HepG2 (cell line): ENCODE data around the gene TRAF3. TPM values are rescaled to one million over a fixed set of nuclear protein-coding genes. Genes with fewer than 3 reads are reported as not detected.
A peak's percentile ranks its signal among the peaks of the same experiment; 100 is the strongest.

Source experiments
- ATF4 ChIP-seq, 2 experiments: fragments of 450-650 bp in 1 of 2; sonication (generic) in 1 of 2; formaldehyde crosslinking; IDR thresholded peaks; 2 replicates each; pipeline versions ENCODE4 v1.5.0 to v1.8.0; 2020 to 2022; ENCODE audit warnings: mild to moderate bottlenecking in 1 of 2, missing genetic modification reagents in 1 of 2
- CCDC6 ChIP-seq: sonication (generic); formaldehyde crosslinking; IDR thresholded peaks from 2 replicates; pipeline ENCODE4 v1.8.1; 2022; ENCODE audit warnings: mild to moderate bottlenecking, missing genetic modification reagents, moderate library complexity
- CEBPG ChIP-seq: IDR thresholded peaks from 2 replicates; pipeline ENCODE4 v1.6.1; 2016
- CHD4 ChIP-seq: fragments of 200-600 bp; sonication (generic); IDR thresholded peaks from 2 replicates; pipeline ENCODE4 v1.7.0; 2017; ENCODE audit warnings: mild to moderate bottlenecking, low read length, borderline replicate concordance
- CREB3 ChIP-seq: sonication (generic); formaldehyde crosslinking; IDR thresholded peaks from 2 replicates; pipeline ENCODE4 v1.5.0; 2020; ENCODE audit warnings: missing genetic modification reagents
- FOXM1 ChIP-seq: sonication (generic); formaldehyde crosslinking; IDR thresholded peaks from 2 replicates; pipeline ENCODE4 v1.5.0; 2020; ENCODE audit warnings: missing genetic modification reagents
- KLF15 ChIP-seq: sonication (generic); formaldehyde crosslinking; IDR thresholded peaks from 2 replicates; pipeline ENCODE4 v1.8.1; 2023; ENCODE audit warnings: borderline replicate concordance, mild to moderate bottlenecking, inconsistent platforms, missing genetic modification reagents, mixed read lengths
- MBD4 ChIP-seq: IDR thresholded peaks from 2 replicates; pipeline ENCODE4 v1.6.1; 2012; ENCODE audit warnings: low read length, inconsistent platforms, borderline replicate concordance
- MEIS1 ChIP-seq: sonication (generic); formaldehyde crosslinking; IDR thresholded peaks from 2 replicates; pipeline ENCODE4 v1.9.0; 2021; ENCODE audit warnings: mild to moderate bottlenecking, missing genetic modification reagents, moderate library complexity, borderline replicate concordance
- MYC ChIP-seq: sonication (generic); formaldehyde crosslinking; IDR thresholded peaks from 2 replicates; pipeline ENCODE4 v1.9.0; 2021; ENCODE audit warnings: missing genetic modification reagents, borderline replicate concordance
- NCOA5 ChIP-seq: sonication (generic); formaldehyde crosslinking; IDR thresholded peaks from 2 replicates; pipeline ENCODE4 v1.4.0; 2020; ENCODE audit warnings: missing genetic modification reagents
- SIN3B ChIP-seq: fragments of 150-350 bp; IDR thresholded peaks from 2 replicates; pipeline ENCODE4 v1.6.1; 2014; ENCODE audit warnings: low read length
- SMC3 ChIP-seq: IDR thresholded peaks from 2 replicates; pipeline ENCODE4 v1.6.1; 2011; ENCODE audit warnings: low read length, improper control_type of control experiment
- STAG1 ChIP-seq: sonication (generic); formaldehyde crosslinking; IDR thresholded peaks from 2 replicates; pipeline ENCODE4 v1.4.0; 2020; ENCODE audit warnings: missing genetic modification reagents
- ZFX ChIP-seq: sonication (generic); formaldehyde crosslinking; IDR thresholded peaks from 2 replicates; pipeline ENCODE4 v1.4.0; 2020; ENCODE audit warnings: mild to moderate bottlenecking, low read depth, missing genetic modification reagents, moderate library complexity
- ZNF441 ChIP-seq: sonication (generic); formaldehyde crosslinking; IDR thresholded peaks from 2 replicates; pipeline ENCODE4 v1.7.0; 2021; ENCODE audit warnings: missing genetic modification reagents, borderline replicate concordance
- ZNF678 ChIP-seq: sonication (generic); formaldehyde crosslinking; IDR thresholded peaks from 2 replicates; pipeline ENCODE4 v1.4.0; 2020; ENCODE audit warnings: mild to moderate bottlenecking, missing genetic modification reagents
- ZNF687 ChIP-seq: sonication (generic); formaldehyde crosslinking; IDR thresholded peaks from 2 replicates; pipeline ENCODE4 v1.5.1; 2020; ENCODE audit warnings: mild to moderate bottlenecking, missing genetic modification reagents, moderate library complexity
- polyA plus RNA-seq, 8 experiments: library from polyadenylated mRNA; depleted of rRNA in 3 of 8; stranded (reverse) in 7 of 8; unstranded in 1 of 8; fragments of >200 nt; fragmentation: Illumina TruSeq in 4 of 8; extraction: Trizol in 4 of 8; gene quantifications; 2 replicates each; pipeline versions ENCODE4 v1.2.1 to v1.2.3, GENCODE V29; 2011 to 2016; ENCODE audit warnings: low read depth in 4 of 8, missing spikeins in 1 of 8, mixed read lengths in 1 of 8; ENCODE audit not compliant: insufficient read depth in 1 of 8
- total RNA-seq, 5 experiments: library from RNA; depleted of rRNA; stranded (reverse); fragments of >200 nt; fragmentation: Illumina TruSeq; extraction: Trizol; gene quantifications; 2 replicates each; pipeline ENCODE4 v1.2.3, GENCODE V29; 2016; ENCODE audit warnings: low read depth in 1 of 5
- TF ChIP-seq, protein P1 (sequence below): sonication (generic); formaldehyde crosslinking; IDR thresholded peaks from 2 replicates; pipeline ENCODE4 v1.4.0; 2020; ENCODE audit warnings: missing genetic modification reagents
- TF ChIP-seq, protein P2 (sequence below): sonication (generic); formaldehyde crosslinking; IDR thresholded peaks from 2 replicates; pipeline ENCODE4 v1.4.0; 2020; ENCODE audit warnings: missing genetic modification reagents

The TRAF3 gene
- total and polyA plus RNA-seq, 2 of the 13 experiments (the other 11 are each of a cell fraction or from before 2014, with no cell fraction given): 6.9 to 12.2 TPM

GRCh38 chr14:102917469-102918211 lies 140.4 kb downstream of the TRAF3 start (continued):
- TF ChIP-seq ZNF687 (CRISPR knock-in tag): peak; percentile 48
- peak; percentile 63 for TF ChIP-seq SMC3
- TF ChIP-seq CHD4: no peak
- peak; percentile 85 for TF ChIP-seq STAG1 (CRISPR knock-in tag)
- no peak for TF ChIP-seq NCOA5
- TF ChIP-seq FOXM1 (CRISPR knock-in tag): no peak
- TF ChIP-seq ATF4 (CRISPR knock-in tag; IDR thresholded peaks at IDR 0.05): no peak
- TF ChIP-seq CCDC6: no peak
- TF ChIP-seq, protein P1, sequence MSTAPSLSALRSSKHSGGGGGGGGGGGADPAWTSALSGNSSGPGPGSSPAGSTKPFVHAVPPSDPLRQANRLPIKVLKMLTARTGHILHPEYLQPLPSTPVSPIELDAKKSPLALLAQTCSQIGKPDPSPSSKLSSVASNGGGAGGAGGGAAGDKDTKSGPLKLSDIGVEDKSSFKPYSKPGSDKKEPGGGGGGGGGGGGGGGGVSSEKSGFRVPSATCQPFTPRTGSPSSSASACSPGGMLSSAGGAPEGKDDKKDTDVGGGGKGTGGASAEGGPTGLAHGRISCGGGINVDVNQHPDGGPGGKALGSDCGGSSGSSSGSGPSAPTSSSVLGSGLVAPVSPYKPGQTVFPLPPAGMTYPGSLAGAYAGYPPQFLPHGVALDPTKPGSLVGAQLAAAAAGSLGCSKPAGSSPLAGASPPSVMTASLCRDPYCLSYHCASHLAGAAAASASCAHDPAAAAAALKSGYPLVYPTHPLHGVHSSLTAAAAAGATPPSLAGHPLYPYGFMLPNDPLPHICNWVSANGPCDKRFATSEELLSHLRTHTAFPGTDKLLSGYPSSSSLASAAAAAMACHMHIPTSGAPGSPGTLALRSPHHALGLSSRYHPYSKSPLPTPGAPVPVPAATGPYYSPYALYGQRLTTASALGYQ (CRISPR knock-in tag): no peak
- no peak for TF ChIP-seq CEBPG (CRISPR knock-in tag)
- no peak for TF ChIP-seq ZNF441 (CRISPR knock-in tag)
- no peak for TF ChIP-seq MYC (CRISPR knock-in tag)
- TF ChIP-seq KLF15: no peak
- no peak for TF ChIP-seq MBD4
- no peak for TF ChIP-seq CREB3
- TF ChIP-seq MEIS1 (CRISPR knock-in tag): no peak
- TF ChIP-seq SIN3B: no peak
- TF ChIP-seq, protein P2, sequence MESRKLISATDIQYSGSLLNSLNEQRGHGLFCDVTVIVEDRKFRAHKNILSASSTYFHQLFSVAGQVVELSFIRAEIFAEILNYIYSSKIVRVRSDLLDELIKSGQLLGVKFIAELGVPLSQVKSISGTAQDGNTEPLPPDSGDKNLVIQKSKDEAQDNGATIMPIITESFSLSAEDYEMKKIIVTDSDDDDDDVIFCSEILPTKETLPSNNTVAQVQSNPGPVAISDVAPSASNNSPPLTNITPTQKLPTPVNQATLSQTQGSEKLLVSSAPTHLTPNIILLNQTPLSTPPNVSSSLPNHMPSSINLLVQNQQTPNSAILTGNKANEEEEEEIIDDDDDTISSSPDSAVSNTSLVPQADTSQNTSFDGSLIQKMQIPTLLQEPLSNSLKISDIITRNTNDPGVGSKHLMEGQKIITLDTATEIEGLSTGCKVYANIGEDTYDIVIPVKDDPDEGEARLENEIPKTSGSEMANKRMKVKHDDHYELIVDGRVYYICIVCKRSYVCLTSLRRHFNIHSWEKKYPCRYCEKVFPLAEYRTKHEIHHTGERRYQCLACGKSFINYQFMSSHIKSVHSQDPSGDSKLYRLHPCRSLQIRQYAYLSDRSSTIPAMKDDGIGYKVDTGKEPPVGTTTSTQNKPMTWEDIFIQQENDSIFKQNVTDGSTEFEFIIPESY (CRISPR knock-in tag): no peak
- TF ChIP-seq ZNF678 (CRISPR knock-in tag): no peak
- no peak for TF ChIP-seq ZFX (CRISPR knock-in tag)
